Gastrocnemius medialis (tissue), 4 donors: ENCODE results near the gene RBFA. TPM values are rescaled to one million over a fixed set of nuclear protein-coding genes. Genes with fewer than 3 reads are reported as not detected.

Experiments used
- ATAC-seq, 2 donors: fragments of 150-250 bp; one replicate each; pipeline ENCODE4 v1.9.1; 2016
- DNase-seq, 2 donors: peaks; one replicate each; pipeline ENCODE4 v3.0.0-alpha.2; 2019
- H3K27ac ChIP-seq, 4 donors: fragments of 200-600 bp; sonication (generic); 1 replicate in 1 of 4; 2 replicates in 3 of 4; pipeline ENCODE4 v1.5.1; 2016 to 2018; ENCODE audit warnings: mild to moderate bottlenecking in 2 of 4, moderate library complexity in 1 of 4
- H3K27me3 ChIP-seq, 3 donors: fragments of 200-600 bp; sonication (generic) in 2 of 3; 1 replicate in 1 of 3; 2 replicates in 2 of 3; pipeline versions ENCODE4 v1.5.1 to v1.6.0; 2016 to 2019; ENCODE audit warnings: mild to moderate bottlenecking in 1 of 3, moderate library complexity in 1 of 3
- H3K36me3 ChIP-seq, 2 donors: fragments of 200-600 bp; sonication (generic) in 1 of 2; one replicate each; pipeline ENCODE4 v1.5.1; 2017 to 2018
- H3K4me1 ChIP-seq, 2 donors: fragments of 200-600 bp; sonication (generic) in 1 of 2; one replicate each; pipeline ENCODE4 v1.5.1; 2016 to 2017; ENCODE audit warnings: mild to moderate bottlenecking in 2 of 2
- H3K4me3 ChIP-seq, 4 donors: fragments of 200-600 bp; sonication (generic) in 3 of 4; 1 replicate in 1 of 4; 2 replicates in 3 of 4; pipeline ENCODE4 v1.5.1; 2016 to 2019; ENCODE audit warnings: mild to moderate bottlenecking in 2 of 4
- H3K9me3 ChIP-seq, 3 donors: fragments of 200-600 bp; sonication (generic) in 2 of 3; 1 replicate in 1 of 3; 2 replicates in 2 of 3; pipeline ENCODE4 v1.5.1; 2016 to 2019
- POLR2A ChIP-seq, 2 donors: fragments of 450-650 bp; IDR thresholded peaks; one replicate each; pipeline ENCODE4 v1.6.1; 2017; ENCODE audit warnings: antibody characterized with exemption in 2 of 2, mild to moderate bottlenecking in 2 of 2, moderate library complexity in 2 of 2
- in situ Hi-C, 4 donors: fragments of 200-750 bp; cut with MboI; loops; one replicate each; pipeline versions ENCODE4 v1.15.0 to v1.8.0; 2017; ENCODE audit warnings: low sequenced_read_pairs in 4 of 4
- intact Hi-C: fragments of 100-400 bp; cut with DNase I; formaldehyde crosslinking; loops from one replicate; pipeline ENCODE4 v1.15.1; 2023; ENCODE audit warnings: low total_unique reads
- total RNA-seq, 4 donors: library from RNA; depleted of rRNA; stranded (reverse); fragments of >200 nt; gene quantifications; one replicate each; pipeline versions ENCODE4 v1.1.0 to v1.2.3, GENCODE V29; 2016
- TF ChIP-seq, protein P1 (sequence below), 5 experiments: fragments of 450-650 bp in 3 of 5; fragments of 200-600 bp in 2 of 5; sonication (generic) in 2 of 5; IDR thresholded peaks in 4 of 5; conservative IDR thresholded peaks in 1 of 5; 1 replicate in 4 of 5; 2 replicates in 1 of 5; pipeline ENCODE4 v1.5.1; 2016 to 2019; ENCODE audit warnings: antibody characterized with exemption in 5 of 5, mild to moderate bottlenecking in 3 of 5, moderate library complexity in 3 of 5

RBFA gene
- total RNA-seq, 4 donors from 2014 or later, result 26.6 to 37.4 (median 32.3) TPM

- no peak for TF ChIP-seq POLR2A (IDR thresholded peaks at IDR 0.05)
- TF ChIP-seq, protein P1, sequence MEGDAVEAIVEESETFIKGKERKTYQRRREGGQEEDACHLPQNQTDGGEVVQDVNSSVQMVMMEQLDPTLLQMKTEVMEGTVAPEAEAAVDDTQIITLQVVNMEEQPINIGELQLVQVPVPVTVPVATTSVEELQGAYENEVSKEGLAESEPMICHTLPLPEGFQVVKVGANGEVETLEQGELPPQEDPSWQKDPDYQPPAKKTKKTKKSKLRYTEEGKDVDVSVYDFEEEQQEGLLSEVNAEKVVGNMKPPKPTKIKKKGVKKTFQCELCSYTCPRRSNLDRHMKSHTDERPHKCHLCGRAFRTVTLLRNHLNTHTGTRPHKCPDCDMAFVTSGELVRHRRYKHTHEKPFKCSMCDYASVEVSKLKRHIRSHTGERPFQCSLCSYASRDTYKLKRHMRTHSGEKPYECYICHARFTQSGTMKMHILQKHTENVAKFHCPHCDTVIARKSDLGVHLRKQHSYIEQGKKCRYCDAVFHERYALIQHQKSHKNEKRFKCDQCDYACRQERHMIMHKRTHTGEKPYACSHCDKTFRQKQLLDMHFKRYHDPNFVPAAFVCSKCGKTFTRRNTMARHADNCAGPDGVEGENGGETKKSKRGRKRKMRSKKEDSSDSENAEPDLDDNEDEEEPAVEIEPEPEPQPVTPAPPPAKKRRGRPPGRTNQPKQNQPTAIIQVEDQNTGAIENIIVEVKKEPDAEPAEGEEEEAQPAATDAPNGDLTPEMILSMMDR (IDR thresholded peaks at IDR 0.05 in 4 of 5, conservative IDR thresholded peaks at IDR 0.05 in 1 of 5), result peak in 1 of 5 experiments; percentile 5
- Histone ChIP-seq H3K9me3 (no peaks in the 10 kb centered on the region), H3K27ac (peak overlapping the region; percentile 82 to 94 (median 87)), H3K4me1 (peaks cover 12 to 16% of the 10 kb centered on the region in 2 donors), H3K4me3 (peak overlapping the region; percentile 66 to 100 (median 83)), H3K36me3 (no peaks in the 10 kb centered on the region), H3K27me3 (no peaks in the 10 kb centered on the region)
- ATAC-seq (no peak), DNase-seq (no peak)
- in situ Hi-C loops, result loop anchor here in 1 of 4 donors (10.0 kb wide), 1 partner anchor 50 kb away; the partner anchor contains the start of gene TXNL4A
- intact Hi-C loops, result loop anchor here (1.0 to 10.0 kb wide), 4 partner anchors 47 to 530 kb away; partner anchors contain the start of genes ADNP2, SLC66A2 and TXNL4A
Measured at GRCh38 chr18:80034852-80035406, 695 bp downstream of the RBFA start.

DNA sequence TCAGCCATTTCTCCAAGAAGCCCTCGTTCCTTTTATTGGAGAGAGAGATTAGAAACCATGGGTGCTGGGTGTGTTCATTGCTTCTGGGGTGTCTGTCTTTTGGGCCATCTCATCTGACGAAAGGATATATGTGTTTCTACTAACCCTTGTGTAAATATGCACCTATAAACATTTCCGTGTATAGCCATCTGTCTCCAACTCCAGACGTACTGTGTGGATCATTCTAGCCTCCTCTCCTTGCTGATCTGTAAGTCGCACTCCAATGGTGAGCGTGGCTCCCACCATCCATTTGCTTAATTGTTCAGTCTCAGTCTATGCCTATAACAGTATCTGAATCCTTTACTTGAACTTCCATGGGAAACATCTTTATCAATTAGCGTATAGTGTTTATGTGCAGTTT is 1.8 kb downstream of the RBFA start:
- Histone ChIP-seq H3K36me3 (no peaks in the 10 kb centered on the region), H3K27ac (no peak overlapping the region), H3K4me3 (no peak overlapping the region), H3K4me1 (peaks cover 12 to 16% of the 10 kb centered on the region in 2 donors), H3K27me3 (no peaks in the 10 kb centered on the region), H3K9me3 (no peaks in the 10 kb centered on the region)
- intact Hi-C loops (loop anchor here (2.0 to 10.0 kb wide), 2 partner anchors 73 to 531 kb away; partner anchors contain the start of gene ADNP2), in situ Hi-C loops (loop anchor here in 1 of 4 donors (10.0 kb wide), 1 partner anchor 51 kb away; the partner anchor contains the start of gene TXNL4A)
- TF ChIP-seq, protein P1 (IDR thresholded peaks at IDR 0.05 in 4 of 5, conservative IDR thresholded peaks at IDR 0.05 in 1 of 5), result no peak
- TF ChIP-seq POLR2A (IDR thresholded peaks at IDR 0.05), result no peak
- DNase-seq (no peak), ATAC-seq (no peak)

DNA sequence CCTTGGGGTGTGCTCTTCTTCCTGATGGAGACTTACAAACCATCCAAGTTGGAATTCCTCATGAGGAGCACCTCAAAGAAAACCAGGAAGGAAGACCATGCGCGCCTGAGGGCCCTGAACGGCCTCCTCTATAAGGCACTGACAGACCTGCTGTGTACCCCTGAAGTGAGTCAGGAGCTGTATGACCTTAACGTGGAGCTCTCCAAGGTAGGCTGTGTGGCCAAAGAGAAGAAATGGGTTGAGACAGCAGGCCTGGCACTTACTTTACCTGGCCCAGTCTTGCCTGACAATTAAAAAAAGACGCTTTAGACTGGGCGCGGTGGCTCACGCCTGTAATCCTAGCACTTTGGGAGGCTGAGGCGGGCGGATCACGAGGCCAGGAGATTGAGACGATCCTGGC is 3.1 kb downstream of the RBFA start:
- DNase-seq, result no peak
- no peak overlapping the region for H3K4me3 ChIP-seq
- H3K4me1 ChIP-seq, result peaks cover 12 to 16% of the 10 kb centered on the region in 2 donors
- H3K27ac ChIP-seq, result no peak overlapping the region
- in situ Hi-C loops, result loop anchor here in 1 of 4 donors (10.0 kb wide), 1 partner anchor 52 kb away; the partner anchor contains the start of gene TXNL4A
- no peak for ATAC-seq
- H3K27me3 ChIP-seq, result no peaks in the 10 kb centered on the region
- no peak for TF ChIP-seq POLR2A (IDR thresholded peaks at IDR 0.05)
- TF ChIP-seq, protein P1 (IDR thresholded peaks at IDR 0.05 in 4 of 5, conservative IDR thresholded peaks at IDR 0.05 in 1 of 5), result no peak
- H3K9me3 ChIP-seq, result no peaks in the 10 kb centered on the region
- H3K36me3 ChIP-seq, result no peaks in the 10 kb centered on the region
- intact Hi-C loops, result loop anchor here (10.0 kb wide), 1 partner anchor 532 kb away; no protein-coding TSS in a partner anchor

DNA sequence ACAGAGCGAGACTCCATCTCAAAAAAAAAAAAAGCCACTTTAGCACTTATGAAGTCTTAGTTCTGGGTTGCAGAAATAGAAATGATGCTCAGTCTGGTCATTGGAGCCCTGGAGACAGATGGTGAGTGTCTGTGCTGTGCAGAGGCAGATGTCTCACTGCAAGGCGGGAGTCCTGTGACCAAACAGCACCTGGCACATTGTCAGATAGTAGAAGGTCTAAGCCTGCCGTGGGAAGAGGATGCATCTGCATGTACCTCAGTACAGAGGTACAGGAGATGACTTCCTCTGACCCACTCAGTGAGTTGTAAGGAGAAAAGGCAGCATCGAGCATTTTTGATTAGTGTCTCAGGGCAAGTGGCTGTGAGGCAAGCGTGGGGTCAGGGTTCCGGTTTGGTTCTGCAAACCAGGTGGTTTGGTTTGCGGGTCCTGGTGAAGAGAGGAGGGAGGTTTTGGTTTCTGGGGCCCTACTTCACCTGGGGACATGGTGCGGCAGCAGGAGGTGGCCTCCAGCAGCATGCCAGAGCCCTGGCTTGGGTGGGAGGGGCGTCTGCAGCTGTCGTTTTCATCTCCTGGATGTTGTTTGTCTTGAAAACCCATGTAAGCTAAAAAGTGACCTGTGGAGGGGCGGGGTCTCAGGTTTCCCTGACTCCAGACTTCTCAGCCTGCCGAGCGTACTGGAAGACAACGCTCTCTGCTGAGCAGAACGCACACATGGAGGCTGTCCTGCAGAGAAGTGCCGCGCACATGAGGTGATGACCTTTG is 3.8 kb downstream of the RBFA start:
- ATAC-seq, result no peak
- Histone ChIP-seq H3K9me3 (no peaks in the 10 kb centered on the region), H3K27ac (no peak overlapping the region), H3K27me3 (no peaks in the 10 kb centered on the region), H3K4me3 (no peak overlapping the region), H3K36me3 (no peaks in the 10 kb centered on the region), H3K4me1 (peaks cover 12 to 14% of the 10 kb centered on the region in 2 donors)
- TF ChIP-seq, protein P1 (IDR thresholded peaks at IDR 0.05 in 4 of 5, conservative IDR thresholded peaks at IDR 0.05 in 1 of 5), result no peak
- TF ChIP-seq POLR2A (IDR thresholded peaks at IDR 0.05), result no peak
- in situ Hi-C loops, result loop anchor here in 1 of 4 donors (10.0 kb wide), 1 partner anchor 53 kb away; the partner anchor contains the start of gene TXNL4A
- intact Hi-C loops, result loop anchor here (2.0 to 10.0 kb wide), 2 partner anchors 27 to 533 kb away; no protein-coding TSS in a partner anchor
- DNase-seq, result no peak
